Keratinocyte (primary cell): ENCODE measurements around the gene UTP14C.

Source experiments
- CTCF ChIP-seq, 3 experiments: IDR thresholded peaks in 1 of 3; conservative IDR thresholded peaks in 1 of 3; optimal IDR thresholded peaks in 1 of 3; 2 replicates in 2 of 3; 3 replicates in 1 of 3; pipeline versions ENCODE3 to v1.5.1; 2011; ENCODE audit warnings: low read length in 3 of 3, mild to moderate bottlenecking in 3 of 3, moderate library complexity in 2 of 3, control low read depth in 1 of 3, inconsistent platforms in 1 of 3; ENCODE audit not compliant: insufficient read depth in 2 of 3; ENCODE audit errors: extremely low read depth in 1 of 3
- EZH2 ChIP-seq: IDR thresholded peaks from one replicate; pipeline ENCODE4 v1.6.1; 2012; ENCODE audit warnings: inconsistent platforms, mild to moderate bottlenecking, low read length, moderate library complexity

DNA sequence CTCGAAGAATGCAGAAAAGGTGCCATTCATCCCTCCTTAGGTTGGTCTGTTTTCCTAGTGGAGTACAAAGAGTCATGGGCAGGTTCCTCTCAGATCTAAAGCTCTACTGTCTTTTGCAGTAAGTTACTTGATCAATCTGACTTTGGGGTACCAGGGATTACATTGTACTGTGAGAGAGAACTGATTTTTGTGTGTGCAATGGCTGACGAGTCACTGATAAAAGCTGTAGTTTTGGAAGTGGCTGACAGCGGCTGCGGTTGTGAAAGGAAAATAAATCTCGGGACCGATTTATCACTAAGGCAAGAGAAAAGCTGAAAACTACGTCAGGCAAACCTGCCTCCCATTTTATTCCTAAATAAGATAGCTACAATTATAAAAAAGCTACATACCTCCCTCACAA is 26.9 kb downstream of the UTP14C start:
- TF ChIP-seq CTCF (optimal IDR thresholded peaks at IDR 0.05 in 1 of 3, IDR thresholded peaks at IDR 0.05 in 1 of 3, conservative IDR thresholded peaks at IDR 0.05 in 1 of 3; ENCODE audit: extremely low read depth in 1 of 3, insufficient read depth in 2 of 3, low read length in 3 of 3) (no peak), EZH2 (no peak)
